GM18519 (cell line): ENCODE results near the gene CHDH.

Source experiments
- ATAC-seq: cut with Tn5 transposase; IDR thresholded peaks from one replicate; pipeline ENCODE4 v1.9.1; 2021; ENCODE audit warnings: mild to moderate bottlenecking, moderate library complexity; ENCODE audit not compliant: unreplicated experiment, low FRiP score

Gene CHDH

GRCh38 chr3:53768478-53769459 is 77.5 kb downstream of the CHDH start:
- ATAC-seq: no peak

- ATAC-seq: no peak
Measured at GRCh38 chr3:53766706-53767105, 79.5 kb downstream of the CHDH start.

- ATAC-seq: no peak
Measured at GRCh38 chr3:53765753-53766152, 80.5 kb downstream of the CHDH start.

- no peak for ATAC-seq
Measured at GRCh38 chr3:53764026-53764775, 82.0 kb downstream of the CHDH start.

- ATAC-seq: no peak
Measured at GRCh38 chr3:53763353-53763752, 82.9 kb downstream of the CHDH start.
